ENCODE results near the gene NACA. TPM values are rescaled to one million over a fixed set of nuclear protein-coding genes. Genes with fewer than 3 reads are reported as not detected.

The NACA gene
- total and polyA plus RNA-seq, 2 of the 13 experiments (the other 11 are each of a cell fraction or from before 2014, with no cell fraction given): 799 to 1,700 TPM

DNA sequence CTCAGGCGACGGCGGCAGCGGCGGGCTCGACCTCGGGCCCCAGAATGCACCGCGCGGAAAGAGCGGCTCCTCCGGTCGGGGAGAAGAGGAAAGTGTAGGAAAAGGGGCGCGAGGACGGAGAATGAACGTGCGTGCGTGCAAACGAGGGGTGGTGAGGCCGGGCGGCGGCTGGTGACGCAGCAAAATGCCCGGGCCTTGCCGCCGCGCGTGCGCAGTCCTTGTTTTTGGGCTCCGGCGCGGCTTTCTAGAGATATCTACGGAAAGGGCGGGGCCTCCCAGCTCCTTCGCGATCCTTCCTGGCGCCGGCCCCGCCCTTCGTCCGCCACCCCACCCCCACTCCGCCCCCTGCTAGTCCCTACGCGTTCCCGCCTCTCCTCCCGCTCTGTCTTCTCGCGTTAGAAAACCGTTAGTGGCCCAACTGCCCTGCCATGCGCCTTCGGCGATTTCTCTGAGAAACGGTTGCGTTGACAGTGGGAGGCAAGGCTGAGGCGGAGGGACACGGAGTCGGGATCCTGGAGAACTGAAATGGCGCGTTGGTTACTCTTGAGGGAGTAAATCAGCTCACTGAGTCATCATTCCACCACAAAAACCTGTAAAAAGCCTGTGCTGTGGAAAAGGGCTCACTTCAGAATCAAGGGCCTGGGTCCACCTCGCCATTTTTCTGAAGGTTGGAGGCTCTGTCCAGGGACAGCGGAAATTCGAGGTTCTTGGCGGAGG lies 36.8 kb downstream of the NACA start, which contains the start of gene PTGES3 (continued):
- TF ChIP-seq, protein P1, sequence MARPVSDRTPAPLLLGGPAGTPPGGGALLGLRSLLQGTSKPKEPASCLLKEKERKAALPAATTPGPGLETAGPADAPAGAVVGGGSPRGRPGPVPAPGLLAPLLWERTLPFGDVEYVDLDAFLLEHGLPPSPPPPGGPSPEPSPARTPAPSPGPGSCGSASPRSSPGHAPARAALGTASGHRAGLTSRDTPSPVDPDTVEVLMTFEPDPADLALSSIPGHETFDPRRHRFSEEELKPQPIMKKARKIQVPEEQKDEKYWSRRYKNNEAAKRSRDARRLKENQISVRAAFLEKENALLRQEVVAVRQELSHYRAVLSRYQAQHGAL (CRISPR knock-in tag; IDR thresholded peaks at IDR 0.05; ENCODE audit: not compliant biosample characterization): no peak
- TF ChIP-seq ZNF263 (CRISPR knock-in tag; IDR thresholded peaks at IDR 0.05) (peak; percentile 44; the same call in 1 of the 2 replicates), ZNF775 (CRISPR knock-in tag; IDR thresholded peaks at IDR 0.05; ENCODE audit: borderline replicate concordance) (no peak), ZFP36L1 (CRISPR knock-in tag; IDR thresholded peaks at IDR 0.05) (0 out of 2 replicates have a peak, but pooled peaks have one; percentile 80), THAP11 (CRISPR knock-in tag; IDR thresholded peaks at IDR 0.05) (peak; percentile 87), FIP1L1 (IDR thresholded peaks at IDR 0.05; ENCODE audit: borderline replicate concordance, insufficient read depth, low read depth, low read length) (no peak), ZNF501 (CRISPR knock-in tag; IDR thresholded peaks at IDR 0.05) (peak; percentile 22), RFX1 (IDR thresholded peaks at IDR 0.05) (no peak), ARNTL (CRISPR knock-in tag; IDR thresholded peaks at IDR 0.05) (no peak), ZNF788 (CRISPR knock-in tag; IDR thresholded peaks at IDR 0.05; ENCODE audit: borderline replicate concordance) (peak; percentile 77; the same call in 1 of the 2 replicates), EED (CRISPR knock-in tag; IDR thresholded peaks at IDR 0.05) (peak; percentile 36; the same call in 1 of the 2 replicates), SATB2 (CRISPR knock-in tag; IDR thresholded peaks at IDR 0.05) (peak; percentile 53; the same call in 1 of the 2 replicates), ZNF44 (CRISPR knock-in tag; IDR thresholded peaks at IDR 0.05) (no peak), NFE2L1 (CRISPR knock-in tag; IDR thresholded peaks at IDR 0.05; ENCODE audit: borderline replicate concordance) (peak; percentile 97), SOX5 (CRISPR knock-in tag; IDR thresholded peaks at IDR 0.05; ENCODE audit: borderline replicate concordance) (peak; percentile 68), ZBTB42 (CRISPR knock-in tag; IDR thresholded peaks at IDR 0.05) (peak; percentile 82), YY1 (IDR thresholded peaks at IDR 0.05; ENCODE audit: insufficient read depth, insufficient replicate concordance, low read depth, low read length) (peak; percentile 70), ZNF790 (CRISPR knock-in tag; IDR thresholded peaks at IDR 0.05; ENCODE audit: borderline replicate concordance) (peak; percentile 68; the same call in 1 of the 2 replicates), TCF7 (IDR thresholded peaks at IDR 0.05; ENCODE audit: low read depth) (no peak), CEBPB (IDR thresholded peaks at IDR 0.05; ENCODE audit: borderline replicate concordance, low read depth, low read length) (no peak), HNF4A (CRISPR knock-in tag; IDR thresholded peaks at IDR 0.05) (no peak), ZNF607 (CRISPR knock-in tag; IDR thresholded peaks at IDR 0.05; ENCODE audit: borderline replicate concordance) (peak; percentile 99), ZNF781 (CRISPR knock-in tag; IDR thresholded peaks at IDR 0.05; ENCODE audit: borderline replicate concordance, not compliant biosample characterization) (peak; percentile 94), CCDC6 (CRISPR knock-in tag; IDR thresholded peaks at IDR 0.05) (peak; percentile 95), BRCA1 (CRISPR knock-in tag; IDR thresholded peaks at IDR 0.05) (peak; percentile 95; the same call in 1 of the 2 replicates), PLRG1 (conservative IDR thresholded peaks at IDR 0.05) (no peak)
- TF ChIP-seq, protein P2, sequence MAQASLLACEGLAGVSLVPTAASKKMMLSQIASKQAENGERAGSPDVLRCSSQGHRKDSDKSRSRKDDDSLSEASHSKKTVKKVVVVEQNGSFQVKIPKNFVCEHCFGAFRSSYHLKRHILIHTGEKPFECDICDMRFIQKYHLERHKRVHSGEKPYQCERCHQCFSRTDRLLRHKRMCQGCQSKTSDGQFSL (CRISPR knock-in tag; IDR thresholded peaks at IDR 0.05): no peak
- TF ChIP-seq, protein P3, sequence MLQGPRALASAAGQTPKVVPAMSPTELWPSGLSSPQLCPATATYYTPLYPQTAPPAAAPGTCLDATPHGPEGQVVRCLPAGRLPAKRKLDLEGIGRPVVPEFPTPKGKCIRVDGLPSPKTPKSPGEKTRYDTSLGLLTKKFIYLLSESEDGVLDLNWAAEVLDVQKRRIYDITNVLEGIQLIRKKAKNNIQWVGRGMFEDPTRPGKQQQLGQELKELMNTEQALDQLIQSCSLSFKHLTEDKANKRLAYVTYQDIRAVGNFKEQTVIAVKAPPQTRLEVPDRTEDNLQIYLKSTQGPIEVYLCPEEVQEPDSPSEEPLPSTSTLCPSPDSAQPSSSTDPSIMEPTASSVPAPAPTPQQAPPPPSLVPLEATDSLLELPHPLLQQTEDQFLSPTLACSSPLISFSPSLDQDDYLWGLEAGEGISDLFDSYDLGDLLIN (CRISPR knock-in tag; IDR thresholded peaks at IDR 0.05; ENCODE audit: borderline replicate concordance): peak; percentile 69; the same call in 1 of the 2 replicates
- TF ChIP-seq, protein P4, sequence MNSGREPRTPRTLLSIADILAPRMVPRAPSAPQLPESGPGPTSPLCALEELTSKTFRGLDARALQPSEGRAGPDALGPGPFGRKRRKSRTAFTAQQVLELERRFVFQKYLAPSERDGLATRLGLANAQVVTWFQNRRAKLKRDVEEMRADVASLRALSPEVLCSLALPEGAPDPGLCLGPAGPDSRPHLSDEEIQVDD (CRISPR knock-in tag; IDR thresholded peaks at IDR 0.05; ENCODE audit: borderline replicate concordance): 0 out of 2 replicates have a peak, but pooled peaks have one; percentile 9
